Upper lobe of left lung (tissue), 6 donors: Measurements from ENCODE around the gene SEPTIN7. TPM values are rescaled to one million over a fixed set of nuclear protein-coding genes. Genes with fewer than 3 reads are reported as not detected.

Experiments used
- ATAC-seq, 2 donors: fragments of 200-7000 bp; cut with Tn5 transposase; one replicate each; pipeline ENCODE4 v1.9.1; 2022; ENCODE audit warnings: mild to moderate bottlenecking in 2 of 2, moderate library complexity in 2 of 2; ENCODE audit not compliant: low FRiP score in 2 of 2
- DNase-seq, 2 donors: peaks; one replicate each; pipeline ENCODE4 v3.0.0-alpha.2; 2019 to 2020
- H3K27ac ChIP-seq, 4 donors: fragments of 200-600 bp; sonication (generic); one replicate each; pipeline ENCODE4 v1.5.1; 2016 to 2019
- H3K27me3 ChIP-seq, 4 donors: fragments of 200-600 bp; sonication (generic); one replicate each; pipeline ENCODE4 v1.5.1; 2017 to 2019
- H3K36me3 ChIP-seq, 4 donors: fragments of 200-600 bp; sonication (generic); one replicate each; pipeline ENCODE4 v1.5.1; 2016 to 2019
- H3K4me1 ChIP-seq, 4 donors: fragments of 200-600 bp; sonication (generic); one replicate each; pipeline ENCODE4 v1.5.1; 2018 to 2019
- H3K4me3 ChIP-seq, 4 donors: fragments of 200-600 bp; sonication (generic); one replicate each; pipeline ENCODE4 v1.5.1; 2017 to 2019; ENCODE audit warnings: mild to moderate bottlenecking in 2 of 4, moderate library complexity in 1 of 4
- H3K9me3 ChIP-seq, 4 donors: fragments of 200-600 bp; sonication (generic); one replicate each; pipeline ENCODE4 v1.5.1; 2018 to 2019
- EP300 ChIP-seq, 4 donors: sonication (generic); formaldehyde crosslinking; IDR thresholded peaks; one replicate each; pipeline ENCODE4 v1.5.1; 2017; ENCODE audit warnings: antibody characterized with exemption in 4 of 4, control low read depth in 2 of 4
- POLR2A ChIP-seq, 4 donors: fragments of 450-650 bp; IDR thresholded peaks; one replicate each; pipeline ENCODE4 v1.5.1; 2016 to 2017; ENCODE audit warnings: antibody characterized with exemption in 4 of 4, mild to moderate bottlenecking in 2 of 4
- POLR2AphosphoS5 ChIP-seq, 2 donors: sonication (generic); formaldehyde crosslinking; IDR thresholded peaks; one replicate each; pipeline ENCODE4 v1.5.1; 2017; ENCODE audit warnings: antibody characterized with exemption in 2 of 2
- WGBS, 2 donors: methylation state at CpG; one replicate each; pipeline ENCODE4 v1.1.5; 2017 to 2018; 5-methylcytosine and 5-hydroxymethylcytosine counted together
- total RNA-seq, 6 donors: library from RNA; depleted of rRNA in 4 of 6; stranded (reverse); fragments of >200 nt in 4 of 6; gene quantifications; one replicate each; pipeline versions ENCODE4 v1.1.0 to v1.2.1, GENCODE V29; 2016 to 2021
- TF ChIP-seq, protein P1 (sequence below), 6 experiments: fragments of 450-650 bp in 4 of 6; fragments of 200-600 bp in 2 of 6; sonication (generic) in 2 of 6; IDR thresholded peaks; one replicate each; pipeline ENCODE4 v1.5.1; 2016 to 2019; ENCODE audit warnings: antibody characterized with exemption in 6 of 6
- donor health status: DM: no; HTN: no; CAD: no; lungs with moderate emphysema.
- donor health status: DM: no; HTN: yes; CAD: no; lungs with severe emphysema.

The SEPTIN7 gene
- total RNA-seq, 6 donors from 2014 or later: 47.1 to 215 (median 142) TPM

DNA sequence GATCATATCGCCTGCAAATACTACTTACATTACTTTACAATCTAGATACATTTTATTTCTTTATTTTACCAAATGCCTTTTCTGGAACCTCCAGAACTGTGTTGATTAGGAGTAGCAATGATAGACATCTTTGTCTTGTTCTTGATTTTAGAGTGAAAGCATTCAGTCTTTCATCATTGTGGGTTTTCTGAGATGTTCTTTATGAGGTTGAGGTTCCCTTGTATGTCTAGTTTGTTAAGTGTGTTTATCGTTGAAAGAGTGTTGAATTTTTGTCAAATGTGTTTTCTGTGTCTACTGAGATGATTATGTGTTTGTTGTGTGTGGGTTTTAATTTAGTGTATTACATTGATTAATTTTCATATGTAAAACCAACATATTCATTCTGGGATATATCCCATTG lies 17.1 kb downstream of the SEPTIN7 start:
- Histone ChIP-seq H3K36me3 (no peaks in the 10 kb centered on the region), H3K9me3 (no peaks in the 10 kb centered on the region), H3K27ac (no peak overlapping the region), H3K4me1 (peaks cover 0 to 14% (median 0%) of the 10 kb centered on the region in 4 donors), H3K27me3 (no peaks in the 10 kb centered on the region), H3K4me3 (no peak overlapping the region)
- ATAC-seq (no peak), DNase-seq (no peak)
- 91 to 94% methylated on average over 2 of the region's 2 CpGs for WGBS, 2 donors
- no peak for TF ChIP-seq POLR2AphosphoS5 (IDR thresholded peaks at IDR 0.05)
- TF ChIP-seq, protein P1, sequence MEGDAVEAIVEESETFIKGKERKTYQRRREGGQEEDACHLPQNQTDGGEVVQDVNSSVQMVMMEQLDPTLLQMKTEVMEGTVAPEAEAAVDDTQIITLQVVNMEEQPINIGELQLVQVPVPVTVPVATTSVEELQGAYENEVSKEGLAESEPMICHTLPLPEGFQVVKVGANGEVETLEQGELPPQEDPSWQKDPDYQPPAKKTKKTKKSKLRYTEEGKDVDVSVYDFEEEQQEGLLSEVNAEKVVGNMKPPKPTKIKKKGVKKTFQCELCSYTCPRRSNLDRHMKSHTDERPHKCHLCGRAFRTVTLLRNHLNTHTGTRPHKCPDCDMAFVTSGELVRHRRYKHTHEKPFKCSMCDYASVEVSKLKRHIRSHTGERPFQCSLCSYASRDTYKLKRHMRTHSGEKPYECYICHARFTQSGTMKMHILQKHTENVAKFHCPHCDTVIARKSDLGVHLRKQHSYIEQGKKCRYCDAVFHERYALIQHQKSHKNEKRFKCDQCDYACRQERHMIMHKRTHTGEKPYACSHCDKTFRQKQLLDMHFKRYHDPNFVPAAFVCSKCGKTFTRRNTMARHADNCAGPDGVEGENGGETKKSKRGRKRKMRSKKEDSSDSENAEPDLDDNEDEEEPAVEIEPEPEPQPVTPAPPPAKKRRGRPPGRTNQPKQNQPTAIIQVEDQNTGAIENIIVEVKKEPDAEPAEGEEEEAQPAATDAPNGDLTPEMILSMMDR (IDR thresholded peaks at IDR 0.05): no peak
- TF ChIP-seq EP300 (IDR thresholded peaks at IDR 0.05): no peak
- TF ChIP-seq POLR2A (IDR thresholded peaks at IDR 0.05): no peak

DNA sequence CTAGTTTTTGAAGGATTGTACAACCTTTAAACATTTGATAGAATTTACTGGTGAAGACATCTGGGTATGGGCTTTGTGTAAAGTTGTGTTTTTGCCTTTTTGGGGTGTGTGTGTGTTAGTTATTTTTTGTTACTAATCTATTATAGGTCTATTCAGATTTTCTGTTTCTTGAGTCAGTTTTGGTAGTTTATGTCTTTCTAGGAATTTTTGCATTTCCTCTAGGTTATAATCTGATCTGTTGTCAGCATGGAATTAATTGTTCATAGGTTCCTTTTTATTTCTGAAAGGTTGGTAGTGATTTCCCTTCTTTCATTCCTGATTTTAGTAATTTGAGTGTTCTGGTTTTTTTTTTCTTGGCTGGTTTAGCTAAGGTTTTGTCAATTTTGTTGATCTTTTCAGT lies 17.7 kb downstream of the SEPTIN7 start:
- ATAC-seq (no peak), DNase-seq (no peak)

DNA sequence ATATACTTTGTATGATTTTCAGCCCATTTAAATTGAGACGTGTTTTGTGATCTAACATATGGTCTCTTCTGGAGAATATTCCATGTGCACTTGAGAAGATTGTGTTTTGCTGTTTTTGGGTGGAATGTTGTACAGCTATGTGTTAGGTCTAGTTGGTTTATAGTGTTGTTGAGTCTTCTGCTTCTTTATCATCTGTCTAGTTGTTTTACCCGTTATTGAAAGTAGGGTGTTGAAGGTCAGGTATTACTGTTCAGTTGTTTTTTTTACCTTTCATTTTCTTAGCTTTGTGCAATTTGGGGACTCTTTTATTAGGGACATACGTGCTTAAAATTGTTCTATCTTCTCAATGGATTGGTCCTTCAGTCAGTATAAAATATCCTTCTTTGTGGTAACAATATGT lies 18.5 kb downstream of the SEPTIN7 start:
- Histone ChIP-seq H3K4me3 (no peak overlapping the region), H3K27ac (no peak overlapping the region), H3K27me3 (no peaks in the 10 kb centered on the region), H3K4me1 (peaks cover 6 to 13% (median 10%) of the 10 kb centered on the region in 4 donors), H3K36me3 (no peaks in the 10 kb centered on the region), H3K9me3 (no peaks in the 10 kb centered on the region)
- TF ChIP-seq EP300 (IDR thresholded peaks at IDR 0.05): no peak
- TF ChIP-seq POLR2A (IDR thresholded peaks at IDR 0.05): no peak
- TF ChIP-seq POLR2AphosphoS5 (IDR thresholded peaks at IDR 0.05): no peak
- TF ChIP-seq, protein P1 (IDR thresholded peaks at IDR 0.05): no peak
- no peak for ATAC-seq
- WGBS, 2 donors: 69 to 91% methylated on average over 3 of the region's 3 CpGs
- DNase-seq: no peak

More for the DNA sequence above, 17.7 kb downstream of the SEPTIN7 start:
- TF ChIP-seq POLR2AphosphoS5 (IDR thresholded peaks at IDR 0.05): no peak
- TF ChIP-seq, protein P1 (IDR thresholded peaks at IDR 0.05): no peak
- TF ChIP-seq EP300 (IDR thresholded peaks at IDR 0.05): no peak
- no peak for TF ChIP-seq POLR2A (IDR thresholded peaks at IDR 0.05)
- Histone ChIP-seq H3K9me3 (no peaks in the 10 kb centered on the region), H3K27ac (no peak overlapping the region), H3K36me3 (no peaks in the 10 kb centered on the region), H3K27me3 (no peaks in the 10 kb centered on the region), H3K4me3 (no peak overlapping the region), H3K4me1 (peaks cover 2 to 8% (median 5%) of the 10 kb centered on the region in 4 donors)

DNA sequence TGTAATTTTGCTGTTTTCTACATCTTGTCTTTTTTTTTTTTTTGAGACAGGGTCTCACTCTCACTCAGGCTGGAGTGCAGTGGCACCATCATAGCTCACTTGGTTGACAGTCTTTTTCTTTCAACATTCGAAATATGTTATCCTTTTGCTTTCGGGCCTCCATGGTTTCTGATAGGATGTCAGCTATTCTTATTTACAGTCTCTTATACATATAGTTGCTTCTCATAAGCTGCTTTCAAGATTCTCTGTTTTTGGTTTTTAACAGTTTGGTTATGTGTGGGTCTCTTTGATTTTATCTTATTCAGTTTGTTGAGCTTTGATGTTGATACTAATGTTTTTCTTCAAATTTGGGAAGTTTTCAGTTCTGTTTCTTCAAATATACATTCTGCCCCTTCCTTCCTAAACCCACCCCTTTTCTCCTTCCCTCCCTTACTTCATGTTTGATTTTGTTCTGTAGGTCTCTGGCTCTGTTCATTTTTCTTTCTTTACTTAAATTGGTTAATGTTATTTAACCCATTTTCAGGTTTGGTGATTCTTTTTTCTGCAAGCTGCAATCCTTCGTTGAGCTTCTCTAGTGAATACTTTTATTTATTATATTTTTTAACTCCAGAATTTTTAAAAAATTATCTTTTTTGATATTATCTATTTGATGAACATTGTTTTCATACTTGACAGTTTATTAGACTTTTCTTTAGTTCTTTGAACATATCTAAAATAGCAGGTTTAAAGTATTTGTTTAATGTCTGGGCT lies 19.3 kb downstream of the SEPTIN7 start:
- WGBS, 2 donors: 74 to 90% methylated on average over 3 of the region's 3 CpGs

More for the DNA sequence above, 19.3 kb downstream of the SEPTIN7 start:
- Histone ChIP-seq H3K27ac (no peak overlapping the region), H3K4me3 (no peak overlapping the region), H3K36me3 (no peaks in the 10 kb centered on the region), H3K4me1 (peaks cover 11 to 21% (median 15%) of the 10 kb centered on the region in 4 donors), H3K27me3 (no peaks in the 10 kb centered on the region), H3K9me3 (no peaks in the 10 kb centered on the region)
- no peak for TF ChIP-seq EP300 (IDR thresholded peaks at IDR 0.05)
- no peak for TF ChIP-seq POLR2AphosphoS5 (IDR thresholded peaks at IDR 0.05)
- TF ChIP-seq POLR2A (IDR thresholded peaks at IDR 0.05): no peak
- TF ChIP-seq, protein P1 (IDR thresholded peaks at IDR 0.05): no peak
- ATAC-seq (no peak), DNase-seq (no peak)
